HG02852 (cell line): Measurements from ENCODE around the gene IRF2BP1.

ENCODE experiments used
- ATAC-seq: cut with Tn5 transposase; IDR thresholded peaks from one replicate; pipeline ENCODE4 v1.9.1; 2021; ENCODE audit warnings: mild to moderate bottlenecking, moderate library complexity; ENCODE audit not compliant: unreplicated experiment

Gene IRF2BP1

GRCh38 chr19:45863335-45863839, 22.6 kb downstream of the IRF2BP1 start:
- ATAC-seq, result no peak

- peak; percentile 92 for ATAC-seq
Observed at GRCh38 chr19:45862564-45863334, 23.2 kb downstream of the IRF2BP1 start, which contains the start of gene SYMPK. TSS of gene SYMPK (minus strand) at chr19:45863147. CDS start at chr19:45854495, 8,652 bp downstream.

GRCh38 chr19:45862271-45862563, 23.7 kb downstream of the IRF2BP1 start:
- no peak for ATAC-seq

- no peak for ATAC-seq
Observed at GRCh38 chr19:45860359-45861259, 25.3 kb downstream of the IRF2BP1 start.

- ATAC-seq, result no peak
Observed at GRCh38 chr19:45854167-45854778, 31.7 kb downstream of the IRF2BP1 start.

GRCh38 chr19:45852983-45853382, 33.0 kb downstream of the IRF2BP1 start:
- ATAC-seq, result no peak

- ATAC-seq, result no peak
Observed at GRCh38 chr19:45852145-45852750, 33.7 kb downstream of the IRF2BP1 start.

- no peak for ATAC-seq
Observed at GRCh38 chr19:45848922-45849321, 37.0 kb downstream of the IRF2BP1 start.

GRCh38 chr19:45847663-45848062, 38.3 kb downstream of the IRF2BP1 start:
- ATAC-seq, result no peak

GRCh38 chr19:45842198-45842597, 43.7 kb downstream of the IRF2BP1 start:
- ATAC-seq, result no peak

GRCh38 chr19:45834970-45835369, 51.0 kb downstream of the IRF2BP1 start:
- no peak for ATAC-seq
